Activated T-cell treated with anti-CD3 and anti-CD28 coated beads, Interleukin-2, amount 50 U/mL, for 24 hours (primary cell): ENCODE measurements around the gene CMSS1.

Source experiments
- DNase-seq: peaks from one replicate; pipeline ENCODE4 v3.0.0-alpha.2; 2020
- H3K27ac Mint-ChIP-seq: 2 replicates; pipeline ENCODE4 v1.8.0; 2020; ENCODE audit warnings: mild to moderate bottlenecking, mixed read lengths
- H3K27me3 Mint-ChIP-seq: 2 replicates; pipeline ENCODE4 v1.8.0; 2020; ENCODE audit warnings: mixed read lengths
- H3K36me3 Mint-ChIP-seq: 2 replicates; pipeline ENCODE4 v1.8.0; 2020; ENCODE audit warnings: low read depth, mixed read lengths
- H3K4me1 Mint-ChIP-seq: 2 replicates; pipeline ENCODE4 v1.8.0; 2020; ENCODE audit warnings: low read depth, mixed read lengths
- H3K4me3 Mint-ChIP-seq: 2 replicates; pipeline ENCODE4 v1.8.0; 2020; ENCODE audit warnings: mild to moderate bottlenecking, moderate library complexity, mixed read lengths
- H3K9me3 Mint-ChIP-seq: 2 replicates; pipeline ENCODE4 v1.8.0; 2020; ENCODE audit warnings: mixed read lengths

The CMSS1 gene

GRCh38 chr3:100030914-100031425 lies 213.3 kb downstream of the CMSS1 start:
- H3K9me3 Mint-ChIP-seq, result no peaks in the 10 kb centered on the region
- no peaks in the 10 kb centered on the region for H3K27me3 Mint-ChIP-seq
- H3K36me3 Mint-ChIP-seq, result peaks cover 23% of the 10 kb centered on the region
- no peak overlapping the region for H3K4me3 Mint-ChIP-seq
- DNase-seq, result no peak
- H3K4me1 Mint-ChIP-seq, result peaks cover 17% of the 10 kb centered on the region
- H3K27ac Mint-ChIP-seq, result no peak overlapping the region

DNA sequence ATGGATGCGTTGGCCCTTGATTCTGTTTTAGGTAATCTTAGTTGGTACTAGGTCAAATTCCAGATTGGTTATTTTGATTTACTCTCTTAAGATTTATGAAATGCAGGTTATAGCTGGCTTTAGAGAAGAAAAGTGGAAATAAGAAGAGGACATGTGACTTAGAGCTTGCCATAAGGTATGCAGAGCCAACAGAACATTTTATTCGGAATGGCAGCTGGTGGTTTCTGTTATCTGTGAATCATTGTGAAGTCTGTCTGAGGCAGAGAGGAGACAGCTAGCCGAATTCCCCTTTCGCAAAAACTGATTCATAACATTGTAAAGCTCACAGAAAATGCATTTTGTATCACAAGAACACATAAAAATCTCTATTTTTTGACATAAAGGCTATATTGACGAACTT lies 214.6 kb downstream of the CMSS1 start:
- Mint-ChIP-seq H3K9me3 (no peaks in the 10 kb centered on the region), H3K36me3 (peaks cover 23% of the 10 kb centered on the region), H3K27ac (no peak overlapping the region), H3K27me3 (no peaks in the 10 kb centered on the region), H3K4me3 (no peak overlapping the region), H3K4me1 (peaks cover 17% of the 10 kb centered on the region)
- DNase-seq, result no peak

DNA sequence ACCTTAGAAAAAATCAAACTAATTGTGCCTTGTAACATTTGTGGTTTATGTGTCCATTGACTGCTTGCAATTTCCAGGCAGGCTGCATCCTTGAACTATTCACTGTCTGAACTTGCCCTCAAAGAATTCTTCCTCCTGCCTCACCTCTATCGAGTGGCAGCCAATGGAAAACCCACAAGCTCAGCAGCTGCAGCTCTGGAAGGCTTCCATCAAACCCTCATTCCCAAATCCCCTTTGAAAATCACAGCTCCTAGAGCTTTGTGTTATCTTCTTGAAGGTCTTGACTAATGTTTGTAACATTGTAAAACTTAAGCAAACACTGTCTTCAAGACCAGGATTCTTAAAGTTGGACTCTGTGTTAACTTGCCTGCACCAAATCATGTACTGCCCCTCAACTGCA lies 215.5 kb downstream of the CMSS1 start:
- Mint-ChIP-seq H3K27ac (no peak overlapping the region), H3K9me3 (no peaks in the 10 kb centered on the region), H3K4me1 (peaks cover 17% of the 10 kb centered on the region), H3K27me3 (no peaks in the 10 kb centered on the region), H3K4me3 (no peak overlapping the region), H3K36me3 (peaks cover 23% of the 10 kb centered on the region)
- no peak for DNase-seq

DNA sequence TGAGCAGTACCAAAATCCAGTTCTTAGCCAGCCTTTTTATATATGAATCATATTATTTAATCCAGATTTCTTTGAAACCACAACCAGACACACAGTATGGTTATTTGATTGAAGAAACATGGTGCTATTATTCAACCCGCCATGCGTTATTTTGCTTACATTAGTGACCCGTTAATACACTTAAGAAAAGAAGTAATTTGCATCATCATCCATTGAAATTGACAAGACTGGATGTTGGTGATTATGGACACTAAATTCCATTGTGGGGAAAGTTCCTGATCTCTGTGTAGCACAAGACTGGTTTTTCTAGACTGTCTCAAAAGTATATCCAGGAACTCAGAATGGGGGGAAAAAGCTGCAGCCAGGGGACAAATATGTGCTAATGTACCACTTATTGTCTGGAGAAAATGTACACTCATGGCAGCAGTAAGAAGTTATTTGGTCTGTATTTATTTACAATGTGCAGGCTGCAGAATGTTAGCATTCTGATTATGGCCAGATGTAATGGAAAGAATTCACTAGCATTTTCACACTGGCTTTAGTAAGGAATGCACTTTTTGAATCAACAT lies 216.3 kb downstream of the CMSS1 start:
- peaks cover 19% of the 10 kb centered on the region for H3K4me1 Mint-ChIP-seq
- H3K9me3 Mint-ChIP-seq, result no peaks in the 10 kb centered on the region
- no peak overlapping the region for H3K27ac Mint-ChIP-seq
- no peak for DNase-seq
- H3K36me3 Mint-ChIP-seq, result peaks cover 25% of the 10 kb centered on the region
- H3K27me3 Mint-ChIP-seq, result no peaks in the 10 kb centered on the region
- no peak overlapping the region for H3K4me3 Mint-ChIP-seq

GRCh38 chr3:100039075-100039474 lies 221.4 kb downstream of the CMSS1 start:
- Mint-ChIP-seq H3K4me3 (no peak overlapping the region), H3K27ac (no peak overlapping the region), H3K36me3 (peaks cover 4% of the 10 kb centered on the region), H3K9me3 (no peaks in the 10 kb centered on the region), H3K4me1 (peaks cover 4% of the 10 kb centered on the region), H3K27me3 (no peaks in the 10 kb centered on the region)
- no peak for DNase-seq

DNA sequence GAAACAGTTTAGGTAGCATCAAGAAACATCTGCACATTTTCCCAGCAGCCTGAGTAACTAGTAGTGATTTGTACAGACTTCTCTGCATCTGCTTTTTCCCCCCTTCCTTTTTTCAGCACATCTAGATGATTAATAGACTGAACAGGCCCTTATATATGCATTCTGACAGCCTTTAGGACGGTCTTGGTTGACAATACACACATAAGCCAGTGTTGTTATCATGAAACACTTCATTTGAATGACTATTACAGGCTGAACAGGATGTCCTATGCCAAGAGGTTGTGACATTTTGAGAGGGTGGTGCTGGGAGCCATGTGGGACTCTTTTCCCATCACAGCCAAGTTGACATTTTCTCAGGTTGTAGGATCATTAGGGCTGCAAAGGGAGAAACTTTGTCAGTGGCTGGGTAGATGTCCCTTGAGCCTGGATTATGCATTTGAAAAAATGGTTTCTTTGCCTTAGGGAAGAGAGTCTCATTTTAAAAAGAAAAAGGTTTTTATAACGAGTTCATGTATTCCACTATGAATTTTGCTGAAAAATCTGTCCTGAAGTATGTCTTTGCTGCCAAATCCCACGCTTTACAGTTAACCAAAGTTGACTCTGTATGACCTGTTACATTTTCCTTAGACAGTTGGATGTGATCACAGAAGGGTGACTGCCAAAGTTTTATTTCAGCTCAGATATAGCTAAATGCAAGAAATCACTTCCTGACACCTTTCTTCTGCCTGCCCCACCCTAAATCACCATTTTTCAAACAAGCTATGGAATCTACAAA lies 223.0 kb downstream of the CMSS1 start:
- no peak overlapping the region for H3K4me3 Mint-ChIP-seq
- no peak for DNase-seq
- H3K9me3 Mint-ChIP-seq, result no peaks in the 10 kb centered on the region
- H3K27me3 Mint-ChIP-seq, result no peaks in the 10 kb centered on the region
- no peak overlapping the region for H3K27ac Mint-ChIP-seq
- H3K36me3 Mint-ChIP-seq, result peaks cover 4% of the 10 kb centered on the region
- H3K4me1 Mint-ChIP-seq, result peaks cover 4% of the 10 kb centered on the region

- DNase-seq, result no peak
- H3K27me3 Mint-ChIP-seq, result no peaks in the 10 kb centered on the region
- no peak overlapping the region for H3K27ac Mint-ChIP-seq
- H3K36me3 Mint-ChIP-seq, result peaks cover 4% of the 10 kb centered on the region
- no peak overlapping the region for H3K4me3 Mint-ChIP-seq
- peaks cover 4% of the 10 kb centered on the region for H3K4me1 Mint-ChIP-seq
- H3K9me3 Mint-ChIP-seq, result no peaks in the 10 kb centered on the region
These were observed 223.7 kb downstream of the CMSS1 start for GRCh38 chr3:100041328-100041749.

DNA sequence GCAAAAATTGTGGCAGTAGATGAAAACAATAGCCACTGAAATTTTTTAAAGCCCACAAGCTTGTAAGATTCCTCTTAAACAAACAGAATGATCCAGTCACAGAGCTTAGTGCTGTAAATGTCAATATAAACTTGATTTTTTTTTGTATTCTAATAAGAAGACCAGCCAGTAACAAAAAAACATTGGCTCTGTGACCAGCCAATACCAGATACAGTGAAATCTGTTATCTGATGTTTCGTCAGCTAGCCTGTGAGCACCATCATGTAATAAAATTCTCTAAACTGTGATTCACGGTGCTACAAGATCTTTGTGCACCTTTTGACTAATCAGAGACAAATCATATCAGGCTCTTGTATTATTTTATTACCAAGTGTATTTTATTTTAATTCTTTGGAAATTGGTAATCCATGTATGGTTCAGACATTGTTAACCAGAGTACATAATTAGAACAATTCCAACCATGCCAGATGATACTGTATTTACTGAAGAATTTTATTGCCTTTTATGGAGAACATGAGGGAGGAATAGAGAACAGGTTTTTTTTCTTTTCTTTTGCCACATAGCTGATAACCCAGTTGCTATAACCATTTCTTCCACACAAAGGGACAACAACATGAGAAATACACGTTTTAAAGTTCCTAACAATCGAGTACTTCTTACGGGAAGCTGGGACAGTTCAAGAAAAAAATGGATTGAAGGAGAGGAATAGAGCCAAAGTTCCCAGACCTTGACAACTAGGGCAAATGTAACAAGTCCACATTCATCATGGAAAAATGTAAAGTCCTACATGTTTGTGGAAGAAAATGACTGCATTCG lies 224.7 kb downstream of the CMSS1 start:
- DNase-seq, result no peak
- Mint-ChIP-seq H3K36me3 (peaks cover 4% of the 10 kb centered on the region), H3K27ac (no peak overlapping the region), H3K9me3 (no peaks in the 10 kb centered on the region), H3K4me1 (peaks cover 13% of the 10 kb centered on the region), H3K27me3 (no peaks in the 10 kb centered on the region), H3K4me3 (no peak overlapping the region)

- no peaks in the 10 kb centered on the region for H3K27me3 Mint-ChIP-seq
- peaks cover 20% of the 10 kb centered on the region for H3K4me1 Mint-ChIP-seq
- no peak overlapping the region for H3K27ac Mint-ChIP-seq
- H3K36me3 Mint-ChIP-seq, result peaks cover 3% of the 10 kb centered on the region
- H3K9me3 Mint-ChIP-seq, result no peaks in the 10 kb centered on the region
- no peak for DNase-seq
- H3K4me3 Mint-ChIP-seq, result no peak overlapping the region
These were observed 225.6 kb downstream of the CMSS1 start for GRCh38 chr3:100043271-100043670.

- no peak overlapping the region for H3K27ac Mint-ChIP-seq
- no peaks in the 10 kb centered on the region for H3K9me3 Mint-ChIP-seq
- peaks cover 19% of the 10 kb centered on the region for H3K4me1 Mint-ChIP-seq
- H3K36me3 Mint-ChIP-seq, result peaks cover 2% of the 10 kb centered on the region
- no peak for DNase-seq
- no peaks in the 10 kb centered on the region for H3K27me3 Mint-ChIP-seq
- no peak overlapping the region for H3K4me3 Mint-ChIP-seq
These were observed 226.7 kb downstream of the CMSS1 start for GRCh38 chr3:100044369-100044768.

DNA sequence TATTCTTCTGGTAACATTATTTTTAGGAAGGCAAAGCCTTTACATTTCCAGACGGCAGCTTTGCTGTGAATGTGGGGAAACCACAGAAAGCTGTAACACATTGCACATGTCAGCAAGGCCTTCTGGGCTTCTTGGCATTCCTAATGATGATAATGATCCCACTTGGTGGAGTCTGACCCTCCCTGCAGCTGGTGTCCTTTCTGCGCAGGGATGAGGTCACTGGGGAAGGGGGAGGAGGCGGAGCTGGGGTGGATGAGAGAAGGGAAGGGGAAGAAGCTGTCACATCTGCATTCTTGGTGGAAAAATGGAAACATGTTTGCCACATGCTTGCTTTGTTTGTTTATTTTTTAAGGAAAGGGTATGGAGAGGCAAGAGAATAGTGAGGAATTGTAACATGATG lies 228.0 kb downstream of the CMSS1 start:
- Mint-ChIP-seq H3K4me3 (no peak overlapping the region), H3K36me3 (peaks cover 1% of the 10 kb centered on the region), H3K9me3 (no peaks in the 10 kb centered on the region), H3K27me3 (no peaks in the 10 kb centered on the region), H3K27ac (no peak overlapping the region), H3K4me1 (peaks cover 19% of the 10 kb centered on the region)
- no peak for DNase-seq

GRCh38 chr3:100046986-100047385 lies 229.3 kb downstream of the CMSS1 start:
- Mint-ChIP-seq H3K36me3 (peaks cover 4% of the 10 kb centered on the region), H3K27ac (peak overlapping the region; percentile 46), H3K27me3 (no peaks in the 10 kb centered on the region), H3K9me3 (no peaks in the 10 kb centered on the region), H3K4me1 (peaks cover 18% of the 10 kb centered on the region), H3K4me3 (no peak overlapping the region)
- DNase-seq, result no peak

- DNase-seq, result no peak
- Mint-ChIP-seq H3K27me3 (no peaks in the 10 kb centered on the region), H3K27ac (peak overlapping the region; percentile 48), H3K4me3 (peak overlapping the region; percentile 5), H3K9me3 (no peaks in the 10 kb centered on the region), H3K4me1 (peaks cover 18% of the 10 kb centered on the region), H3K36me3 (peaks cover 5% of the 10 kb centered on the region)
These were observed 229.9 kb downstream of the CMSS1 start for GRCh38 chr3:100047455-100048141.

GRCh38 chr3:100048248-100048647 lies 230.6 kb downstream of the CMSS1 start:
- H3K27ac Mint-ChIP-seq, result no peak overlapping the region

More at GRCh38 chr3:100048248-100048647, 230.6 kb downstream of the CMSS1 start:
- no peak overlapping the region for H3K4me3 Mint-ChIP-seq
- peaks cover 5% of the 10 kb centered on the region for H3K36me3 Mint-ChIP-seq
- no peak for DNase-seq
- H3K27me3 Mint-ChIP-seq, result no peaks in the 10 kb centered on the region
- peaks cover 18% of the 10 kb centered on the region for H3K4me1 Mint-ChIP-seq
- H3K9me3 Mint-ChIP-seq, result no peaks in the 10 kb centered on the region
